Activated T-helper 1 cell treated with anti-CD3 and anti-CD28 coated beads, Interleukin-2, amount 50 U/mL, for 16 hours (primary cell): ENCODE results near the gene CASZ1.

Source experiments
- DNase-seq, 2 donors: peaks; one replicate each; pipeline ENCODE4 v3.0.0-alpha.2; 2020; ENCODE audit warnings: low read depth in 1 of 2, low spot score in 1 of 2

The CASZ1 gene

DNA sequence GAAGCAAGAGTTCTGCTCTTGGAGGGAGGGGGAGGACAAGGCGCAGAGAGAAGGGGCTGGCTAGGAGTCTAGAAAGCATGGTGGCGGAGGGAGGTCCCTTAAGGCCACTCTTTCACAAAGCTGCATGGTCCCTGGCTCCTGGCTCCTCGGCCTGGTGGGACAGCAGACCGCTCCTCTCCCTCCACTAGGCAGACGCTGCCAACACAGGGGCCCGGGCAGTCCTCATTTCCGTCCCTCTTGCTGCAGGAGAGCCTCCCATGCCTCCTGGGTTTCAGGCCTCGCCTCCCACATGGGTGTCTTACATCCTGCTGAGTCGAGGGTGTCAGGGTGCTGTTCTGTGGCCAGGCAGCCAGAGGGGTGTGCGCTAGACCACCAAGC, 108.0 kb downstream of the CASZ1 start:
- no peak for DNase-seq

DNA sequence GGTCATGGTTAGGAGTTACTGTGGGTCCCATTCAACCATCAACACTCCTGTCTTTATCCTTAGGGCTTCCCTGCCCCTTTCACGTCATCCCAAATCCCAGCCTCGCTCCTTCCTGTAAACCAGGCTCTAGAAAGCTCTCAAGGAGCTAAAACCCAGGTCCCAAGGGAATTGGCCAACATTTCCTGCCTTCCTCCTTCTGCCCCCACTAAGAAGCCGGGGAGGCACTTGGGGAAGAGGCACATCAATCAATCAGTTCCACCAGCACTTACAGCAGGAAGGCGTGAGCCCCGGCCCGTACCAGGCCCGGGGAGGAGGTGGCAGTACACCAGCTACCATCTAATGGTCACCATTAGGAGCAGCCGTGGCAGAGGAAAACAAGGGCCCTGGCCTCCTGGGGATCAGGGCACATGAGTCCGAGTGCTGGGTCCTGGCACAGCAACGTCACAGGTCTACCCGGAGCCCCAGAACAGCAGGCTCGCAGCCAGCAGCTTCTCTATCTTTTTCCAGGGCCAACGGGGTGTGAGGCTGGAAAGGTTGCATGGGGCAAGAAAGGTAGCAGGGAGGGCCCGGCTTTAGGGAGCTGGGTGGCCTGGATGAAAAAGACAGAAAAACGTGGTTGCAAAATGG, 108.6 kb downstream of the CASZ1 start:
- no peak for DNase-seq

DNA sequence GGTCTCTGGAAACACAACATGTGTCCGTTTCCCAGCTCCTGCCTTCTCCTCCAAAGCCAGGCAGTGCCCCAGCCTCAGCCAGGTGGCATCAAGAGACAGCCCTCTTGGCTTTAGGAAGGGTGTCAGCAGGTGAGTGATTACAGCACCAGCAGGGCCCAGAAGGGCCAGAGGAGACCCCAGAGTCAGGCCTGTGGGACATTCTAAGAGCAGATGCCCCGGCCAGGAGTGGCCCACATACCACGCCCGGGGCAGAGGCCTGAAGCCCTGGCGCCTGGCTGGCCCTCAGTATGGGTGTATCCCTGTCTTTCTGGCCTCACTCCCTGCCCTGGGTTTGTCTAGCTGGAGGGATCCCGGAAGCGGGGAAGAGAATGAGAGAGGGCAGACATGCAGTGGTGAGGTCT, 109.2 kb downstream of the CASZ1 start:
- no peak for DNase-seq

DNA sequence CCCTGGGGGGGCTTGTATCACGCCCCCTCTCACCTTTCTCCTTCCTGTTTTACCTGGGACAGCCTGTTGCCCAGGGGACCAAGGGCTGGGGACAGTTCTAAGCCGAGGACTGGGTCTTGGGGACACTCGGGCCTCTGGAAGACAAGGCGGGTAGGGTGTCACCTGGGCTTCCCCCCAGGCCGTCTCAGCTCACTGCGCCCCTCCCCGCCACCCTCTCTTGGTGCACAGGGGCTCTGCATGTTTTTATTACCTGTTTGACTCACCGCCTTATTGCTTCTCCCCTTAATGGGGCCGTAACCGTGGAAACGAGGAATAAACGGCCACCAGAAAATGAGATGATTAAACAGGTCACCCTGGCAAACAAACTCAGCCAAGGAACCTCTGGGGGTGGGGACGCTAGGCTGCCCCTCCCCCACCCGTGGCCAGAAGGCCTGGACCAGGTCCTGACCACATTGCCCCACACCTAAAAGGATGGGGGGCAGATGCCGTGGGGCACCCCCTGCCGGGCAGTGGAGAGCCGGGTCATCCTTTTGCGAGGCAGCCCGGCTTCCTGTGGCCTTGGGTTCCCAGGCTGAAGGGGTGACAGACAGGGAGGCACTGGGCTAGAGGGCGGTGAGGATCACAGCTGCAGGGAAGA, 109.9 kb downstream of the CASZ1 start:
- DNase-seq: no peak

DNA sequence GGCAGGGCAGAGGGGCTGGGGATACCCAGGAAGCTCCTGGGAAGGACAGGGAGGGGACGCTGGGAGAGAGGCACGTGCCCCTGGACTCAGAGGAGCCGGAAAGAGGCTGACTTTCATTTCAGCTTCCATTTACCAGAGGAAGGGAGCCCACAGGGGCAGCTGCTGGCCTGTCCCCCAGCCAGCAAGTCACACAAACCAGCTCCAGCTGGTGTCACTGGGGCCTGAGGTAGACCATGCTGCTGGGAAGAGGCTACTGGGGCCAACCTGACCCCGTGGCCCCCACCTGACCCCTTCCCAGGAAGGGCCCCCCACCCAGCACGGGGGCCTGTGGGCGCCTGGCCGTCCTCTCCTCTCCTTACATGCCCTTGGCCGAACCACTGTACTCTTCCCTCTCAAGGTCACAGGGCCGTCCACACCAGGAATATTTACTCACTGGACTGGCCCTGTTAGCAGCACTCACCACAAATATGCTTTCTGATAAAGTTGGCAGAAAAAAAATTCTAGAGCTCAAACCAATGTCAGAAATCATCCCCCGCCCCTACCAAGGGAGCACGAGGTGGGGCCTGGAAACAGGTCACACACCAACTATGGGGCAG, 110.5 kb downstream of the CASZ1 start:
- DNase-seq: no peak

DNA sequence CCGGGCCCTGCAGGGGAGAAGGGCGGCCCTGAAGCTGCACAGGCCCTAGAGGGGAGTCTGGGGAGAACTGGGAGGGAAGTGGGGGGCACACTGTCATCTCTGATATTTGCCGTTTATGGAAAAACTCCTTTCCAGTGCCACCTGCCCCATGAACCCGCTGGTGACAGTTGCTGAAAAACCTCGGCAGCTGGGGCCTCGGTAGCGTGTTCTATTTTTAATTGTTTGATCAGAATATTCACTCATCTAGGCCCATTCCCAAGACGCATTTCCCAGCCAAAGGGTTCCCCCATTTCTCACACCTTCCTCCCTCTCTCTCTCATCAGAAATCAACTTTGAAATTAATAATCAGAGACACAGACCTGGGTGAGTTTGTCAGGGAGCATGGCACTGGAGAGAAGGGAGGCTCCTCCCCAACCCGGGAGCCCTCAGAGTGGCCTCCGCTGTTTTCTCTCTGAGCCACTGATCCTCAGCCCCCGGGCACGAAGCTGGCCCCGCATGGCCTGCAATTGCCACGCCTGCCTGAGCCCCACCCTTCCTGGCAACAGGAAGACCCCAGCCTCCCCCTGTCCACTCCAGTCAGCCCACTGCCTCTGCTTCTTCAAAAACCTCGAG, 111.1 kb downstream of the CASZ1 start:
- no peak for DNase-seq

DNA sequence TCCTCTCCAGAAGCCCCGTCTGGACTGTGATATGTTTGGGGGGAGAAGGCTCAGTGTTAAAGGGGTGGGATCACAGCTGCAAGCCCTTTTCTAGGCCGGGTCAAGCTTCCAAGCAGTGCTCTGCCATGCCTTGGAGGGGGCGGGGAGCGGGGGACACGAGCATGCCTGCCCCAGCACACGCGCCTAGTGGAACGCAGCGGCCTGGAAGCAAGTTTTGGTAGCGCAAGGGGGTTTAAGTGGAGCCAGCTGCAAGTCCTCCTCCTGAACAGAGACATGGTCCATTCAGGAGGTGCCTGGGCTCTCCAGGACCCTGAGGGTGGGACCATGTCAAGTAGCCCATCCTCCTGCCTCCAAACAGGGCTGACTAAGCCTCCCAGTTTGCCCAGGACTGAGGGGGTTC, 112.2 kb downstream of the CASZ1 start:
- no peak for DNase-seq

DNA sequence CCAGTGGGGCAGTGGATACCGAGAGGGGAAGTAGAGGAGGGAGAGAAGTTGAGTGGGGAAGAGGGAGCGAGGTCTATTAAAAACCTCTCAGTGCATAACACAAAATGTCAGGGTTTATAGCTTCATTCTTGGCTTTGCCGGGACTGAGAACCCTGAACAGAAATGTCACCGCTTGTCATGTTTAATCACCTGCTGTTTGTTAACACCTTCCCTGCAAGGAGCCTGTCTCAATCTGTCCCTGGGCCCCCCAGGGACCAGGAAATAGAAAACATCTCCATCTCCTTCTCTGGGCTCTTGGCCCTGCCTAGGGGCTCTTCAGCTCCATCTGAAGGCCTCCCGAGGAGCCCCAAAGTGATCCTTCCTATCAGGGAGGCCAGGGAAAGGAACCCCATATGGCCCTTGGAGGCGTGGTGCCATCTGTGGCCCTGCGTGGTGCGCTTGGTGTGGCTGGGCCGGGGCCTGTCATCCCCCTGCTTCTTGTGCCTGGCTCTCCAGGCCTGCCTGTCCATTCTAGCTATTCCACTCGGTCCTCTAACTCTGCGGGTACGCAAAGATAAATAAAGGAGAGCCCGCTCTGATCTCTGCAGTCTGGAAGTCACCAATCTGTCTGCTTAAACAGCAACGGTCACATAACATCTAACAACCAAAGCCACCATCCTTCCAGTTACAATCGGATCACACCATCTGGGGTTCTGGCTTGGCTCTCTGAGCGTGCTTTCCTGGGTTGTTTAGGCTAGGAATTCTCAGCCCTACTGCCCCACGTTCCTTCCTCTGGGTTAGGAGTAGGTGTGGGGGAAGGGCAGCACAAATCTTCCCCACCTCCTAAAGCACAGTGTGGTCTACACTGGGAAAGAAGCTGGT, 113.8 kb downstream of the CASZ1 start:
- DNase-seq: no peak

DNA sequence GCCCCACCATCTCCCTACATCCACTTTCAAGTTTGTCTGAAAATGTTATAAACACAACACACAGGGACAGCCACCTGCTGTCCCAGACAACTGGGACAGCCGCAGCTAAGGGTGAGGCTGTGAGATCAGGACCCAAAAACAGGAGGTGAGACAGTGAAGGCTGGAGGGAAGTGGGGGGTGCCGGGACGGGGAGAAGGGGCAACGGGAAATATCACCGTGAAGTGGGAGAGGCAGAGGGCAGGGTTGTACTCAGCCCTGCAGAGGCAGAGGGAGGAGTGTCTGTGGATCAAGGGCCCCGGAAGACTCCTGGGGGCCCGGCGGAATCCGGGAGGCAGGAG, 114.4 kb downstream of the CASZ1 start:
- no peak for DNase-seq

DNA sequence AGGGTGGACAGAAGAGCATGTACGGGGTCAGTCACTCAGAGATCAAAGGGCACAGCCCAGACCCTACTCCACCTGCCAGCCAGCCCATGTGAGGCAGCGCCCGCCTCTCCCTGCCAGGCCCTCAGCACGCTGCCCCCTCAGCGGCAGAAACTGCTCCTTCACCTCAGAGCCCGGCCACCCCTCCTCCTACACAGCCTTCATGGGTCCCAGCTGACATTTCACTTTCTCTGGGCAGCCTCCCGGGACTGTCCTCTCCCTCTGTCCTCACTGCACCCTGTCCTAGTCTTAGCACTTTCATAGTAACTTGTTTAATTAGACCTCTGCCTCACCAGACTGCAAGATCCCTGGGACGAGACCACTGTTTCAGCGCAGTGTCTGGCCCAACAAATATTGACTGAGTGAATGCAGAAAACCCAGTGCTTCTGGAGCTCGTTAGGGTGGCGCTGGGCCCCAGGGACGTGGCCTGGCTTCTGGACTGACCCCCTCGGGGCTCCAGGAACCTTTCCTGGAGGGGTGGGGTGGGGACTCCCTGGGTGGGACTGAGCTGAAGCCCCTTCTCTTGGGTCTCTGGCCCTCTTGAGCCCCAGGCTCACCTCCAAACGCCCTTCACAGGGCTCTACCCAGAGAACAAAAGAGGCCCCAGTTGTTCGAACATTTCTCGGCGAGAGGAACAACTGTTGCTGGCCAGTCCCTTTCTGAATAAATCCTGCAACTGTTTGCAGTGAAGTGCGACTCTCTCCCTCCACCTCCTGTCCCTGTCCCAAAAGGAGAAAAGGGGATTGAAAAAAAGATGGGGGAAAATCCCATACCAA, 114.9 kb downstream of the CASZ1 start:
- DNase-seq: no peak

DNA sequence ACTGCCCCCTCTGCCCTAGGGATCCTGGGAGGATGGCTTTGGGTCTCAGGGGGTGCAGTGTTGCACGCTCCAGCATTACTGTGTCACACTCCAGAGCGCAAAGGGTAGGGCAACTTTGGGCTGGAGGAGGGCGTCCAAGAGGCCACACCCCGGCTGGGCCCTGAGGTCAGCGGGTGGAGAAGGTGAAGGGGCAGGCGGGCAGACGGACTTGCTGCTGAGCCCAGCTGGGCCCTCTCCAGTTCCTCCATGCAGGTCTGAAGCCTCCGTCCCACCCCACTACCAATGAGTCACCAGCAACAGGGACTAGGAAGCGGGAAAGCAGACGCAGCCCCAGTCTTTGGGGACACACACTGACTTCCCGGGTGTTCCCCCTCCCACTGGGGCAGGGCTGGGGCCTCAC, 116.0 kb downstream of the CASZ1 start:
- DNase-seq: no peak

DNA sequence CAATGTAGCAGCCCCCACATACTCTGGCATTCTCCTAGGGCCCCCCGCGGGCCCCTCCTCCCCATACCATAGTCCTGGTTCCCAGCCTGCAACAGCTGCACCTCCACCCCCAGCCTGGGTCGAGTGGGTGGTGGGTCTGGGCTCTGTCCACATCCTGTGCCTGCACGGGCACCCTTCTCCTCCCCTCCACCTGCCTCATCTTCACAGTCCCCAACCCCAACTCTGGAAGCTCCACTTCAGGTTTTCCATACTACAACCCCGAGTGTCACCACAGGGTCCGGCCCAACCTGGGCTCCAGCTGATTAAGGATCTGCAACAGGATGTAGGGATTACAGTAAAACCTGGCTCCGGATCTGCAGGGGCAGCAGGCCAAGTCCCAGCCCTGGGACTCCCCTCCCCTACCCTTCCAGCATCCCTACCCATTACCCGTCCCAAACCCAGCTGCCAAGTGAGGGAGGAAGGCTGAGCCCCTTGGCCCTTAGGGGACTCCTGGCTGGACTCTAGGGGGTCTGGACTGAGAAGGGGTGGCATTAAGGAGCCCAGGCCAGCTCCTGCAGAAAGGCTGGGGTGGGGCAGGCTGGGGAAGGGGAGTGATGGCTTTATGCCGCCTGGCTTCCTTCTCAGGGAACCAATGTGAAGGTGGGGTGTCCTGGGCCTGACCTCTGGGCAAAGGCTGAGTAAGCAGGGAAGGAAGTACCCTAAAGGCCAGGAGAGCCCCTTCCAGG, 116.8 kb downstream of the CASZ1 start:
- DNase-seq: no peak

DNA sequence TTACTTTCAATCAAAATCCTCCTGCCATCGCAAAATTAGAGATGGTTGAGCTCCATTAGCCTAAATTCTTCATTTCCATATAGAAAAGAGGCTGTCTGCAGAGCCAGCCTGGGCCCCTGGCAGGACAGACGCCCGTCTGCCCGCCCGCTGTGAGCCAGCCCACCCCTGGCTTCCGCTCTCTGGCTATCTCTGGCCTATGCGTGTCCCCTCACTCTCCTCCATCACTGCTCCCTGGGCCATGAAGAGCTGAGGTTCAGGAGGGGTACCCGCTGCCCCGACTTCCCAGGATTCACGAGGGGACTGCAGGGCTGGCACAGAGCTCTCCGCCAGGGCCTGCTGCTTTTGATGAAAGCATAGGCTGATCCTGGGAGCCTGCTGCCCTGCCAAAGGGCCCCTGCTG, 117.6 kb downstream of the CASZ1 start:
- DNase-seq: no peak

DNA sequence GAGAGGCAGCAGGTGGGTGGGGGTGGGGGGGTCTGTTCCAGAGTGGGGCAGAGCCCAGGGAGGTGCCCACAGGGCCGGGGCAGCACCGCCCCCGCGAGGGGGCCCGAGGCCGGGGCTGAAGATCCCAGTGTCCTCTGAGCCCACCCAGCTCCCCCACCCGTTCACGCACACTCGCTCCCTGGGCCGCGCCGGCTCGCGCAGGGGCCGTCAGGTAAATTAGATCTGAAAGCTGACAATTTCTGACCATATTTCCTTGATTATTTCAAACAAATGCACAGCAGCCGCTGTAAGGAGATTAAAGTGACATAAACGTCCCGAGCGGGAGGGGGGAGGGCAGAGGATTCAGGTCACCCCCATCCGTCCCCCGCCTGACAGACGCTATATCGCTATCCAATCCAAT, 118.0 kb downstream of the CASZ1 start:
- DNase-seq: no peak

DNA sequence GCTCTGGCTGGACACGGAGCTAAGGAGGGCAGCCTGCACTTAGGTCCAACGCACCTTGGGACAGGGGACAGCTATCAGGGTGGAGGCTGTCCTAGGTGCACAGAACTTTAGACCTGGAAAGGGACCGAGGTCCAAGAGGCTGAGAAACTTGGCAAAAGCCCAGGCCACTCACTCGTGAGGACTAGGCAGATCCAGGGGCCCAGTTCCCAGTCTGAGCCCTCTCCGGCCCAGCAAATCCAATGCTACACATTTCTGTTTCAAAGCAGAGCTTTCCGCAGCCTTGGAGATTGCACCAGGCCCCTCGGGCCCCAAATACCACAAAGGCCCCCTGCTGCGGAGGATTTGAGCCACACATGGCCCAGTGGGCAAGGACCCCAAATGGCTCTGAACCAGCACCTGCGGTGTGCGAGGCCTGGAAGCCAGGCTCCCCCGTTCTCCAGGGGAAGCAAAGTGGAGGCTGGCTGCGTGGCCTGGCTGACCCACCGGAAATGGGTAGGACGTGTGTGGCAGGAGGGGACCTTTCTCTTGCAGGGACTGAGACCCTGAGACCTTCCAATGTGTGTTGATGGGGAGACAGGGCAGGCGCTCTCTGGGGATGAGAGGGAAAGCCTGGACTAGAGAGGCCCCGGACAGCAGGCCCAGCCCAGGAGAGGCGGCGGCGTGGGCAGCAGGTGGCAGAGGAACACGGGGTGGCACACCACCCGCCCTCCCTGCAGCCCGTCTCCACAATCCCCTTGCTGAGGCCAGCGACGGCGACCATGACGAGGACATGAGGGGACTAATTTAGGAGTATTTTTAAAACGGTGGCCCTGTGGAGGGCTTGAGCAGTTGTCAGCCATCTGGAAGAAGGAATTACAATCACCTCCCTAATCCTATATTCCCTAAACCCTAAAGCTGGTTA, 118.7 kb downstream of the CASZ1 start:
- no peak for DNase-seq

DNA sequence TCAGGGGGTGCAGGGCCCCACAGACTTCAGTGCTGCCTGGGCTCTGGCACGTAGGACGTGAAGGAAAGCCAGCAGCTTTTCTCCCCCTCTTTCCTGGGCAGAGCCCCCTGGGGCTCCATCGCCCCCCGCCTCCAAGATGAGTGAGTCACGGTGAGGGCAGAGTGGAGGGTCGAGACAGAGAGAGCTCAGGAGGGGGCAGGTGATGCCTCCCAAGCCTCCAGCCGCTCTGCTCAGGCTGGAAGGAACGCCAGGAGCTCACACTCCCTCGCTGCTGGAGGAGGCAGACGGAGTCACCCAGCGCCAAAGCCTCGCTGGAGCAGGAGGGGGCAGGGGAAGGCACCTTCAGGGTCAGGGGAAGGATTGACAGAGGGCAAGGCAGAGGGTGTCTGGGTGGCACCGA, 119.5 kb downstream of the CASZ1 start:
- no peak for DNase-seq

DNA sequence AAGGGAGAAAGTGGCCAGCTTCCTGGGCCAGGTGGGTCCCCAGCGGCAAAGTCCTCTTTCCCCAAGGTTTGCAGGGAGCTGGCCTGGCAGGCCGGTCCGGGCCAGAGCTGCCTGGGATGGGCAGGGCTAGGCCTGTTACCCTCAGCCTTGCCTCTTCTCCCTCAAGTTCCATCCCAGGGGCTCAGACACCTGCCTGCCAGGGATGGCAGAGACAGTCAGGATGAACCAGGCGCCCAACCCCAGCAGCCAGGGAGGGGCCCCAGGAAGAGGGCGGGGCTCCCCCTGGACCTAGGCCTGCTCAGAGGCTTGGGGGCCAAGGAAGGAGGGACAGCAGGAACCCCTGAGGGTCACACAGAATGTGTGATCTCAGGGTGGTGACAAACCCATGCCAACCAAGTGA, 120.6 kb downstream of the CASZ1 start:
- DNase-seq: no peak

DNA sequence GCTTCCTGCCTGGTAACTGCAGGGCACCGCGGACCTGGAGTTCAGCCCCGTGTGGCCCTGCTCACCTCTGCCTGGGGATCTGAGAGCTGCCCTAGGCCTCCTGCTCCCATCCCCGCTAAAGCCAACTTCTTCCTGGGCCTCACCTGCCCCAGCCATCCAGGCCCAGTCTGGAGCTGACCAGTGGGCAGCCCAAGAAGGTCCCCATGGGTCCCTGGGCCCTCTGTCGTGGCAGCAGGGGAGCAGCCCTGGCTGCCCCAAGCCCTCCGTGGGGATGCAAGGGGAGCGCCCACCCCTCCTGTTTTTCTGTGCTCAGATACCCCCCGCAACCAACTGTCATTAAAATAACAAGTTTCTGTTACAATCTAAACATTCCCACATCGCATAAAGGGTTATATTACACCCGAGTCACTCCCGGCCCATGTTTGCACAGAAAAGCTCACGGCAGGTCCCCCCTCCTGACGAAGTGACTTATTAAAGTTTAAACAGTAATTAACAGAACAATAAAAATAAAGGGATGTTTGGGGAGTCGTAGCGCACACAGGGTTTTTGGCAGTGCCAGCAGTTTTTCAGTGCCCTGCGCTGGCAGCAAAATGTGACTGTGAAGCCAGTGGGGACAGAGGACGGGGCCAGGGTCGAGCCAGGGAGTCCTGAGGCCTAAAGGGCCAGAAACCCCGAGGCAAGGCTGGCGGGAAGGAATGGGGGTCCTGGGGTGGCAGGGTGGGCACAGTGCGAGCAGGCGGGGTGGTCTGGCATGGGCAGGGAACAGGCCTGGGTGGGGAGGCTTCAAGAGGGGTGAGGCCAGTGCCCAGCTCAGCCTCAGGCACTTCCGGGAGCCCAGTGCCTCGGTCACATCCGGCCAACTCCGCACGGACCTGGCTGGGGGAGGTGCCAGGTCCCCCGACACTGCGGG, 121.5 kb downstream of the CASZ1 start:
- no peak for DNase-seq
